Astrocyte (in vitro differentiated cells and primary cell): Measurements from ENCODE around the gene RAB40C. TPM values are rescaled to one million over a fixed set of nuclear protein-coding genes. Genes with fewer than 3 reads are reported as not detected.

ENCODE experiments used
- DNase-seq: peaks from one replicate; pipeline ENCODE4 v3.0.0-alpha.2; 2010; ENCODE audit warnings: low read depth
- FAIRE-seq: peaks from 2 replicates; lab custom pipeline; 2011; peaks lifted over from hg19 to GRCh38; lab: Jason Lieb, UNC
- H2AFZ ChIP-seq: 2 replicates; pipeline ENCODE4 v1.6.0; 2012; ENCODE audit warnings: low read depth, low read length, inconsistent platforms
- H3K27ac ChIP-seq: 2 replicates; pipeline ENCODE4 v1.5.1; 2011; ENCODE audit warnings: low read depth, low read length, inconsistent platforms
- H3K27me3 ChIP-seq: 2 replicates; pipeline ENCODE4 v1.6.0; 2011; ENCODE audit warnings: low read length, inconsistent platforms; ENCODE audit not compliant: insufficient read depth
- H3K36me3 ChIP-seq: 2 replicates; pipeline ENCODE4 v1.5.1; 2011; ENCODE audit warnings: low read length, inconsistent platforms; ENCODE audit not compliant: insufficient read depth
- H3K4me1 ChIP-seq: 2 replicates; pipeline ENCODE4 v1.5.1; 2011; ENCODE audit warnings: low read length, inconsistent platforms; ENCODE audit not compliant: insufficient read depth
- H3K4me2 ChIP-seq: 2 replicates; pipeline ENCODE4 v1.6.0; 2012; ENCODE audit warnings: low read length, inconsistent platforms
- H3K4me3 ChIP-seq: 2 replicates; pipeline ENCODE4 v1.5.1; 2011; ENCODE audit warnings: low read depth, mild to moderate bottlenecking, low read length, inconsistent platforms; ENCODE audit not compliant: insufficient read depth
- H3K79me2 ChIP-seq: 2 replicates; pipeline ENCODE4 v1.6.0; 2012; ENCODE audit warnings: mild to moderate bottlenecking, low read length, inconsistent platforms; ENCODE audit not compliant: insufficient read depth
- H3K9ac ChIP-seq: 2 replicates; pipeline ENCODE4 v1.6.0; 2012; ENCODE audit warnings: mild to moderate bottlenecking, low read length, inconsistent platforms
- H3K9me3 ChIP-seq: 2 replicates; pipeline ENCODE4 v1.5.1; 2012; ENCODE audit warnings: low read depth, mild to moderate bottlenecking, low read length, inconsistent platforms; ENCODE audit not compliant: insufficient read depth
- H4K20me1 ChIP-seq: 2 replicates; pipeline ENCODE4 v1.6.0; 2012; ENCODE audit warnings: low read length, inconsistent platforms; ENCODE audit not compliant: insufficient read depth
- H3K27ac Mint-ChIP-seq: one replicate; pipeline ENCODE4 v1.8.0; 2021; ENCODE audit warnings: mild to moderate bottlenecking, mixed read lengths; ENCODE audit not compliant: unreplicated experiment
- H3K27me3 Mint-ChIP-seq: one replicate; pipeline ENCODE4 v1.8.0; 2021; ENCODE audit warnings: low read depth, mixed read lengths; ENCODE audit not compliant: unreplicated experiment
- H3K36me3 Mint-ChIP-seq: one replicate; pipeline ENCODE4 v1.8.0; 2021; ENCODE audit warnings: low read depth, mixed read lengths; ENCODE audit not compliant: unreplicated experiment
- H3K4me1 Mint-ChIP-seq: one replicate; pipeline ENCODE4 v1.8.0; 2021; ENCODE audit warnings: low read depth, mixed read lengths; ENCODE audit not compliant: unreplicated experiment
- H3K4me3 Mint-ChIP-seq: one replicate; pipeline ENCODE4 v1.8.0; 2021; ENCODE audit warnings: mild to moderate bottlenecking, moderate library complexity, mixed read lengths; ENCODE audit not compliant: unreplicated experiment
- H3K9me3 Mint-ChIP-seq: one replicate; pipeline ENCODE4 v1.8.0; 2021; ENCODE audit warnings: mild to moderate bottlenecking, mixed read lengths; ENCODE audit not compliant: unreplicated experiment
- EZH2 ChIP-seq: IDR thresholded peaks from 2 replicates; pipeline ENCODE4 v1.6.1; 2012; ENCODE audit warnings: mild to moderate bottlenecking, low read length, inconsistent platforms; ENCODE audit not compliant: insufficient read depth
- total RNA-seq: library from RNA; stranded (reverse); gene quantifications from 2 replicates; pipeline ENCODE4 v1.2.1, GENCODE V29; 2021
- TF ChIP-seq, protein P1 (sequence below): IDR thresholded peaks from 2 replicates; pipeline ENCODE4 v1.5.1; 2011; ENCODE audit warnings: low read depth, mild to moderate bottlenecking, inconsistent platforms, low read length, moderate library complexity; ENCODE audit not compliant: insufficient read depth

RAB40C gene
- total RNA-seq, 1 donor from 2014 or later, result 13.0 TPM

DNA sequence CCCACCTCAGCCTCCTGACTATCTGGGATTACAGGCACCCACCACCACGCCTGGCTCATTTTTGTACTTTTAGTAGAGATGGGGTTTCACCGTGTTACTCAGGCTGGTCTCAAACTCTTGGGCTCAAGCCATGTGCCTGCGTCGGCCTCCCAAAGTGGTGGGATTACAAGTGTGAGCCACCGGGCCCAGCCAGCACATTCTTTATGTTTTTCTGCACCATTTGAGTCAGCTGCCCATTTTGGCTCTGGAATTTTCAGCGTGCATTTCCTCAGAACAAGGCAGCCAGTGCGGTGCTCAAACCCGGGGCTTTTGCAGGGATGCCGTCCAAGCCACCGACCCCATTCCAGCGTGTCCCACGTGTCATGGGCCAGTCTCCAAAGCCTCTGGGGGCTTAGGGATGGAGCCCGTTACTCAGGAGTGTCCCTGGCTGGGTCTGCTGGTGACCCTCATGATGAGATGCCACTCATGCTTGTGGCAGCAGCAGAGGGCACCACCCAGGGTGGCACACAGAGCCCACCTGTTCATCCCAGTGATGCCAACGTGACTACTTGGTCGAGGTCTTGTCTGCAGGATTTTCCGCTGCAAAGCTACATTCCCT is 3.7 kb upstream of the RAB40C start:
- no peaks in the 10 kb centered on the region for H3K9me3 ChIP-seq
- no peak overlapping the region for H3K4me3 ChIP-seq
- H3K4me1 ChIP-seq, result peaks cover 13% of the 10 kb centered on the region
- DNase-seq (peak; percentile 53), FAIRE-seq (no peak)
- no peaks in the 10 kb centered on the region for H3K27me3 ChIP-seq
- H3K27ac ChIP-seq, result no peak overlapping the region
- no peaks in the 10 kb centered on the region for H3K36me3 Mint-ChIP-seq
- H3K27ac Mint-ChIP-seq, result no peak overlapping the region
- no peak overlapping the region for H3K9ac ChIP-seq
- no peaks in the 10 kb centered on the region for H3K9me3 Mint-ChIP-seq
- no peak overlapping the region for H3K4me3 Mint-ChIP-seq
- H3K27me3 Mint-ChIP-seq, result no peaks in the 10 kb centered on the region
- peaks cover 10% of the 10 kb centered on the region for H3K4me1 Mint-ChIP-seq
- H4K20me1 ChIP-seq, result peaks cover 33% of the 10 kb centered on the region
- peaks cover 26% of the 10 kb centered on the region for H3K79me2 ChIP-seq
- H2AFZ ChIP-seq, result no peak overlapping the region
- H3K4me2 ChIP-seq, result peak overlapping the region; percentile 3
- no peaks in the 10 kb centered on the region for H3K36me3 ChIP-seq
- TF ChIP-seq, protein P1, sequence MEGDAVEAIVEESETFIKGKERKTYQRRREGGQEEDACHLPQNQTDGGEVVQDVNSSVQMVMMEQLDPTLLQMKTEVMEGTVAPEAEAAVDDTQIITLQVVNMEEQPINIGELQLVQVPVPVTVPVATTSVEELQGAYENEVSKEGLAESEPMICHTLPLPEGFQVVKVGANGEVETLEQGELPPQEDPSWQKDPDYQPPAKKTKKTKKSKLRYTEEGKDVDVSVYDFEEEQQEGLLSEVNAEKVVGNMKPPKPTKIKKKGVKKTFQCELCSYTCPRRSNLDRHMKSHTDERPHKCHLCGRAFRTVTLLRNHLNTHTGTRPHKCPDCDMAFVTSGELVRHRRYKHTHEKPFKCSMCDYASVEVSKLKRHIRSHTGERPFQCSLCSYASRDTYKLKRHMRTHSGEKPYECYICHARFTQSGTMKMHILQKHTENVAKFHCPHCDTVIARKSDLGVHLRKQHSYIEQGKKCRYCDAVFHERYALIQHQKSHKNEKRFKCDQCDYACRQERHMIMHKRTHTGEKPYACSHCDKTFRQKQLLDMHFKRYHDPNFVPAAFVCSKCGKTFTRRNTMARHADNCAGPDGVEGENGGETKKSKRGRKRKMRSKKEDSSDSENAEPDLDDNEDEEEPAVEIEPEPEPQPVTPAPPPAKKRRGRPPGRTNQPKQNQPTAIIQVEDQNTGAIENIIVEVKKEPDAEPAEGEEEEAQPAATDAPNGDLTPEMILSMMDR, result no peak
- TF ChIP-seq EZH2, result no peak

DNA sequence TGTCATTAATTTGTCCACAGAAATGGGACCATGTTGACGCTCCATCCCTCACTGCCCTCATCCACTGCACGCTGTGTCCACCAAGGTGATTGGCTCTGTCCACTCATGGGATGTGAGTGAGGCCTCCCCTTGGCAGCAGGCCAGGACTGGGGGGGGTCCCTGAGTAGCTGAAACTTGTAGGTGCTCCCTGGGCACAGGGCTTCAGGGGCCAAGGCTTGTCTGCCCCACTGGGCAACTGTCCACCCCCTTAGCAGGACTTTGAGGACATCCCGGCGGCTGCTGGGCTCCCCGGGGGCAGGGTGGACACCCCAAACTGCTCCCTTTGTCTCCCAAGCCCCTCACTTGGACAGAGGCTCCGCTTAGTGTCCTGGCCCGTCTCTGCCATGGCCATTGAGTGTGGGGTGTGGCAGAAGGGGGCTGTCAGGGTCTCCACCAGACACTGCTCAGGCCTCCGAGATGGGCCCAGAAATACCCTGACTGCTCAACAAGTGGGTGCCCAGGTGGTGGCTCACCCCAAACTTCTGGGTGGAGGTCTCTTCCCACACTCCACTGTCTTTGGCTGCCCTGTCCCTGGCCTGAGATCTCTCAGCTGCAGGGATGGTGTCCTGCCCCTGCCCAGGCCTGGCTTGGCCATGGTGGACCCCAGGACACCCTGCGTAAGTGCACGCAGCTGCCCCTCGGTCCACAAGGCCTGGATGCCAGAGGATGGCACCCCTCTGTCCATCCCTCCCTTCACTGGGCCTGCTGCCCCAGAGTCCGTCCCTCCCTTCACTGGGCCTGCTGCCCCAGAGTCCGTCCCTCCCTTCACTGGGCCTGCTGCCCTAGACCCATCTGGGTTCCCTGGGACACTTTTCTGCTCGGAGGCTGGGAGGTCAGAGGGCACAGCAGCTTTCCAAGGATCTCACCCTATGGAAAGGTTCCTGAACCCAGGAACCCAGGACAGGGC is 2.9 kb upstream of the RAB40C start:
- no peak overlapping the region for H3K27ac ChIP-seq
- peaks cover 32% of the 10 kb centered on the region for H3K79me2 ChIP-seq
- no peaks in the 10 kb centered on the region for H3K27me3 ChIP-seq
- TF ChIP-seq, protein P1, result no peak
- TF ChIP-seq EZH2, result no peak
- H3K27me3 Mint-ChIP-seq, result no peaks in the 10 kb centered on the region
- no peak for FAIRE-seq
- H4K20me1 ChIP-seq, result peaks cover 39% of the 10 kb centered on the region
- no peak for DNase-seq
- H3K4me1 Mint-ChIP-seq, result peaks cover 11% of the 10 kb centered on the region
- H3K4me2 ChIP-seq, result no peak overlapping the region
- H3K36me3 Mint-ChIP-seq, result no peaks in the 10 kb centered on the region
- H3K36me3 ChIP-seq, result no peaks in the 10 kb centered on the region
- no peak overlapping the region for H3K9ac ChIP-seq
- no peaks in the 10 kb centered on the region for H3K9me3 ChIP-seq
- H3K9me3 Mint-ChIP-seq, result no peaks in the 10 kb centered on the region
- no peak overlapping the region for H3K4me3 ChIP-seq
- peak overlapping the region; percentile 90 for H3K4me3 Mint-ChIP-seq
- H2AFZ ChIP-seq, result no peak overlapping the region
- H3K27ac Mint-ChIP-seq, result peak overlapping the region; percentile 69
- peaks cover 15% of the 10 kb centered on the region for H3K4me1 ChIP-seq
